ENCODE results near the gene LETM1. TPM values are rescaled to one million over a fixed set of nuclear protein-coding genes. Genes with fewer than 3 reads are reported as not detected.

The LETM1 gene
- total and polyA plus RNA-seq, 12 donors = 20.7 to 117 (median 37.9) TPM

DNA sequence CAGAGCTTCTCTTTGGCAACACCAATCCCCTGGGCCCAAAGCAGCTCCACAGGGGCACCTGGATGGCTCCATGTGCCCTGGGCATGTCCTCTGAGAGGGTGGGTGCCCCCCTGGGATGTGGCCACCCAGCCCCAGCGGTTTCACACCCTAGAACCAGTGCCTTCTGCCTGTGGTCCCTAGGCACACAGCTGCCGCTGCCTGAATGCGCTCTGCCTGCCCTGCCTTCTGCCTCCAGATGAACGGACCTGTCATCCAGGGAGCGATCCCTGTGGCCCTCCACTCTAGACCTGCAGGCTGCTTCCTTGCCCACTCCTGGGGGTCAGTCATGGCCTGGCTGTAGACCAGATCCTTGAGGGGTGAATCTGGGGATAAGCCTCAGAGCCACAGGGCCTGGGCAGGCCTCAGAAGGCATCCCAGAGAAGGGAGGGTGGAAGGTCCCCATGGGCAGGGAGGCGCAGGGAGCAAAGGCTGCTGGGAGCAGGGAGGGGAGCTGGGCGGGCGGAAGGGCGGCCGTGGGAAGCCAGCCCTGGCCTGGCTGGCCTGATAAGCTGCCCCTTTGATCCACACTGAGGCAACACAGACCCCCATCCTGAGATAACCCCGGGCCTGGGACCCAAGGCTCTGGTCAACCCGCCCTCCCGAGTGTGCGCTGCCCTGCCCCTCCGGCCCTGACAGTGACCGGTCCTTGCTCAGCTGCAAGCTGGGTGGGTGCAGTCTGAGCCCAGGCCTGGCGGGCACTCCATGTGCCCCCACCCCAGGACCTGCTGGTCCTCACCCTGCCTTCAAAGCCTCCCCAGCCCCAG lies 71.0 kb downstream of the LETM1 start:
- peaks cover 11 to 16% of the 10 kb centered on the region in 2 donors for H3K4me1 ChIP-seq (replicated peaks in 1 of 2)
- TF ChIP-seq POLR2A (IDR thresholded peaks at IDR 0.05) (no peak), CTCF (IDR thresholded peaks at IDR 0.05) (no peak)
- 44 to 56% (median 46%) methylated on average over 10 to 17 of the region's 17 CpGs; no CpG with 5 or more reads in 1 of the 4 donors for WGBS, 4 donors
- peak overlapping the region in 3 of 5 donors; percentile 2 to 64 (median 44) for H3K27ac ChIP-seq
- no peaks in the 10 kb centered on the region for H3K27me3 ChIP-seq
- intact Hi-C loops (cut with DNase I) = no loop called here
- H3K4me3 ChIP-seq = no peak overlapping the region
- no peaks in the 10 kb centered on the region for H3K9me3 ChIP-seq (replicated peaks in 1 of 3)
- no peaks in the 10 kb centered on the region for H3K36me3 ChIP-seq (replicated peaks in 1 of 2)
- DNase-seq = peak in 6 of 7 donors; percentile 40 to 63 (median 55)

- no peak overlapping the region for H3K4me3 ChIP-seq
- peak in 6 of 7 donors; percentile 33 to 62 (median 42) for DNase-seq
- 45% methylated on average over 10 of the region's 10 CpGs; no CpG with 5 or more reads in 2 of the 4 donors for WGBS, 4 donors
- intact Hi-C loops (cut with DNase I) = no loop called here
- H3K36me3 ChIP-seq (replicated peaks in 1 of 2) = no peaks in the 10 kb centered on the region
- H3K27me3 ChIP-seq = no peaks in the 10 kb centered on the region
- TF ChIP-seq CTCF (IDR thresholded peaks at IDR 0.05) = no peak
- no peak for TF ChIP-seq POLR2A (IDR thresholded peaks at IDR 0.05)
- H3K9me3 ChIP-seq (replicated peaks in 1 of 3) = no peaks in the 10 kb centered on the region
- H3K4me1 ChIP-seq (replicated peaks in 1 of 2) = peaks cover 11 to 16% of the 10 kb centered on the region in 2 donors
- peak overlapping the region in 3 of 5 donors; percentile 2 to 64 (median 44) for H3K27ac ChIP-seq
These were observed 71.6 kb downstream of the LETM1 start for GRCh38 chr4:1784395-1784788.

DNA sequence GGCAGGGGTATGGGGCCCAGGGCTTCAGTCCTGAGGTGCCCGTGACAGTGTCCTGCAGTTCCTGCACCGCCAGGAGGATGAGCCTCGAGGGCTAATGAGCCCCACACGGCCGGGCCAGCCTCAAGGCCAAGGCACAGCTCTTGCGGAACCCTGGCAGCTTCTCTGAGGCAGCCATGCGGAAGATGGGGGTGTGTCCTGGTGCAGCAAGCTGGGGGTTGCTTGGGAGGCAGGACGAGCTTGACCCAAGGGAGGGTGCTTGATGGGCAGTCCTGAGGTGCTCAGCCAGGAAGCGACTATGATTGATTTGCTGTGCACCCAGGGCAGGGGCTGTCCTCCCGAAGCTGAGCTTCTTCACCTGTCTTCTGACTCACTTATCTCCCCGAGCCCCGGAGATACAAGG lies 72.0 kb downstream of the LETM1 start:
- no peaks in the 10 kb centered on the region for H3K9me3 ChIP-seq (replicated peaks in 1 of 3)
- WGBS, 4 donors = 26 to 49% (median 44%) methylated on average over 4 to 12 of the region's 12 CpGs
- no peaks in the 10 kb centered on the region for H3K36me3 ChIP-seq (replicated peaks in 1 of 2)
- H3K4me3 ChIP-seq = no peak overlapping the region
- peaks cover 11 to 16% of the 10 kb centered on the region in 2 donors for H3K4me1 ChIP-seq (replicated peaks in 1 of 2)
- H3K27ac ChIP-seq = peak overlapping the region in 2 of 5 donors; percentile 2 to 64
- TF ChIP-seq POLR2A (IDR thresholded peaks at IDR 0.05) = no peak
- peak in 1 of 6 experiments; percentile 14 for TF ChIP-seq CTCF (IDR thresholded peaks at IDR 0.05)
- DNase-seq = peak in 6 of 7 donors; percentile 46 to 64 (median 58)
- intact Hi-C loops (cut with DNase I) = no loop called here
- no peaks in the 10 kb centered on the region for H3K27me3 ChIP-seq

- H3K27ac ChIP-seq = no peak overlapping the region
- DNase-seq = no peak
- no peaks in the 10 kb centered on the region for H3K9me3 ChIP-seq (replicated peaks in 1 of 3)
- H3K4me3 ChIP-seq = no peak overlapping the region
- intact Hi-C loops (cut with DNase I) = no loop called here
- WGBS, 4 donors = 78 to 89% (median 88%) methylated on average over 4 to 10 of the region's 10 CpGs; no CpG with 5 or more reads in 1 of the 4 donors
- H3K36me3 ChIP-seq (replicated peaks in 1 of 2) = no peaks in the 10 kb centered on the region
- H3K4me1 ChIP-seq (replicated peaks in 1 of 2) = peaks cover 11 to 16% of the 10 kb centered on the region in 2 donors
- TF ChIP-seq POLR2A (IDR thresholded peaks at IDR 0.05) = no peak
- no peak for TF ChIP-seq CTCF (IDR thresholded peaks at IDR 0.05)
- no peaks in the 10 kb centered on the region for H3K27me3 ChIP-seq
These were observed 72.9 kb downstream of the LETM1 start for GRCh38 chr4:1783015-1783414.

All from adrenal gland (tissue), 12 donors.